ENCODE data around the gene LCN1. TPM values are rescaled to one million over a fixed set of nuclear protein-coding genes. Genes with fewer than 3 reads are reported as not detected.

The LCN1 gene
- total RNA-seq, 2 donors from 2014 or later = not detected

- H3K27me3 ChIP-seq = no peaks in the 10 kb centered on the region
- TF ChIP-seq CTCF (IDR thresholded peaks at IDR 0.05) = no peak
- H3K4me3 ChIP-seq = no peak overlapping the region
- H3K4me1 ChIP-seq = no peaks in the 10 kb centered on the region
- no peak overlapping the region for H3K9ac ChIP-seq (ENCODE audit: low read depth in 2 of 2, low read length in 2 of 2)
- no peak for DNase-seq
- H3K27ac ChIP-seq = no peak overlapping the region
- no peaks in the 10 kb centered on the region for H3K9me3 ChIP-seq
- intact Hi-C loops (cut with DNase I) = no loop called here
- no peaks in the 10 kb centered on the region for H3K36me3 ChIP-seq
These were observed 29.8 kb downstream of the LCN1 start for GRCh38 chr9:135551031-135551430.

DNA sequence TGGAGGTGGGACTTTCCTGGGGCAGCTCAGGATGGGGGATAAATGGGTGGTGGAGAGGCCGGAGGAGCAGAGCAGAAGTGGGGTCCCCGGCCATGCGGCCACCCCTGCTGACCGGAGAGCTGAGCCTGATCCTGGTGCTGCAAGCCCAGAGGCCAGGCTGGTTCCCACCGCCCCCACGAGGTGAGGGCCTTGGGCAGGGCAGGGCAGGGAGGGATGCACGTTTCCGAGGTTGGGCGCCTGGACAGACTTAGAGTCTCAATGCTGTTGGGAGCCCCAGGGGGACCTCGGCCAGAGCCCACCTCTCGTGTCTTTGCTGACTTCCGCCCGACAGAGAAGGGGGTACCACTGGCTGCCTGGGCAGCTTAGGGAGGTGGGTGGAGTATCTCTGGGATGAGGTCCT lies 30.2 kb downstream of the LCN1 start:
- DNase-seq = no peak
- TF ChIP-seq CTCF (IDR thresholded peaks at IDR 0.05) = no peak
- intact Hi-C loops (cut with DNase I) = no loop called here
- Histone ChIP-seq H3K4me1 (no peaks in the 10 kb centered on the region), H3K27me3 (no peaks in the 10 kb centered on the region), H3K9me3 (no peaks in the 10 kb centered on the region), H3K27ac (no peak overlapping the region), H3K9ac (ENCODE audit: low read depth in 2 of 2, low read length in 2 of 2) (no peak overlapping the region), H3K36me3 (no peaks in the 10 kb centered on the region), H3K4me3 (no peak overlapping the region)

- TF ChIP-seq CTCF (IDR thresholded peaks at IDR 0.05) = no peak
- H3K4me1 ChIP-seq = no peaks in the 10 kb centered on the region
- no peaks in the 10 kb centered on the region for H3K36me3 ChIP-seq
- no peak overlapping the region for H3K4me3 ChIP-seq
- intact Hi-C loops (cut with DNase I) = no loop called here
- no peak overlapping the region for H3K9ac ChIP-seq (ENCODE audit: low read depth in 2 of 2, low read length in 2 of 2)
- no peak overlapping the region for H3K27ac ChIP-seq
- H3K9me3 ChIP-seq = no peaks in the 10 kb centered on the region
- H3K27me3 ChIP-seq = no peaks in the 10 kb centered on the region
- no peak for DNase-seq
These were observed 30.9 kb downstream of the LCN1 start for GRCh38 chr9:135552021-135552697.

DNA sequence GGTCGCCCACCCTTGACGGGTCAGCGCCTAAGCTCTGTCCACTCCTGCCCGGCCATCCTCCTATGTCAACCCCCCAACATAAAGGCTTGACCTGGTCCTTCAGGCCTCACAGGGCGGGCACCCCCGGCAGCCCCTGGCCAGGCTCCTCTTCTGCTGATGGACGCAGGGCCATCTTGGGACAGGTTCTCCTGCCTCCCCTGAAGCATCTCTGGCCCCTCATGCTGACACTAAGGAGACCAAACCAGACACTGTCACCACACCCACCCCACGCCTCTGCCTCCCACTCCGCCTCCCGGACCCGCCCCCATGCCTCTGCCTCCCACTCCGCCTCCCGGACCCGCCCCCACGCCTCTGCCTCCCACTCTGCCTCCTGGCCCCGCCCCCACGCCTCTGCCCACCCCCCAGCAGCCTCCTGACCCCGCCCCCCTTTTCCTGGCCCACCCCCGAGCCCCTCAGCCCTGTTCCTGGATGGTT lies 31.5 kb downstream of the LCN1 start:
- DNase-seq = no peak
- no peaks in the 10 kb centered on the region for H3K36me3 ChIP-seq
- H3K9ac ChIP-seq (ENCODE audit: low read depth in 2 of 2, low read length in 2 of 2) = no peak overlapping the region
- H3K27ac ChIP-seq = no peak overlapping the region
- H3K27me3 ChIP-seq = no peaks in the 10 kb centered on the region
- H3K4me1 ChIP-seq = no peaks in the 10 kb centered on the region
- intact Hi-C loops (cut with DNase I) = no loop called here
- no peaks in the 10 kb centered on the region for H3K9me3 ChIP-seq
- no peak for TF ChIP-seq CTCF (IDR thresholded peaks at IDR 0.05)
- H3K4me3 ChIP-seq = no peak overlapping the region

- Histone ChIP-seq H3K27ac (no peak overlapping the region), H3K4me3 (no peak overlapping the region), H3K4me1 (no peaks in the 10 kb centered on the region), H3K9ac (ENCODE audit: low read depth in 2 of 2, low read length in 2 of 2) (no peak overlapping the region), H3K36me3 (no peaks in the 10 kb centered on the region), H3K9me3 (no peaks in the 10 kb centered on the region), H3K27me3 (no peaks in the 10 kb centered on the region)
- TF ChIP-seq CTCF (IDR thresholded peaks at IDR 0.05) = no peak
- DNase-seq = no peak
- intact Hi-C loops (cut with DNase I) = no loop called here
These were observed 33.5 kb downstream of the LCN1 start for GRCh38 chr9:135554718-135555117.
